IMR-90 (cell line): ENCODE measurements around the gene CEP20. TPM values are rescaled to one million over a fixed set of nuclear protein-coding genes. Genes with fewer than 3 reads are reported as not detected.

Source experiments
- ATAC-seq: fragments of 200-7000 bp; cut with Tn5 transposase; 2 replicates; pipeline ENCODE4 v1.9.1; 2020; ENCODE audit warnings: low read depth, mild to moderate bottlenecking, moderate library complexity
- BruUV-seq: library from RNA; stranded (reverse); fragments of 400-500 nt; replicated peaks from 2 replicates; lab custom pipeline; 2021; lab: Mats Ljungman, UMichigan
- CTCF ChIA-PET: fragments of 300-600 bp; formaldehyde crosslinking; extraction: SDS; loops from one replicate; lab custom pipeline; 2021; ENCODE audit warnings: antibody characterized with exemption; lab: Yijun Ruan, JAX
- POLR2A ChIA-PET: fragments of 300-600 bp; sonication (Branson Sonifier 250); formaldehyde crosslinking; loops from one replicate; lab custom pipeline; 2022; ENCODE audit warnings: antibody characterized with exemption; ENCODE audit not compliant: unreplicated experiment; lab: Charles Lee
- DNase-seq: peaks from one replicate; pipeline ENCODE4 v3.0.0; 2013
- H2AFZ ChIP-seq: replicated peaks from 2 replicates; pipeline ENCODE3; 2013; ENCODE audit warnings: low read length, mild to moderate bottlenecking; ENCODE audit not compliant: poor library complexity
- H2AK5ac ChIP-seq: 2 replicates; pipeline ENCODE4 v1.6.1; 2013; ENCODE audit warnings: low read depth, low read length, inconsistent platforms
- H2AK9ac ChIP-seq: replicated peaks from 2 replicates; pipeline ENCODE3; 2013; ENCODE audit warnings: mild to moderate bottlenecking, low read depth, low read length, moderate library complexity; ENCODE audit not compliant: poor library complexity
- H2BK120ac ChIP-seq: 2 replicates; pipeline ENCODE4 v1.6.1; 2013; ENCODE audit warnings: low read depth, low read length, inconsistent platforms
- H2BK15ac ChIP-seq: 3 replicates; pipeline ENCODE4 v1.6.1; 2013; ENCODE audit warnings: low read depth, low read length, inconsistent platforms
- H2BK20ac ChIP-seq: 2 replicates; pipeline ENCODE4 v1.6.1; 2013; ENCODE audit warnings: low read depth, mild to moderate bottlenecking, inconsistent platforms, low read length, moderate library complexity
- H2BK5ac ChIP-seq: 2 replicates; pipeline ENCODE4 v1.6.1; 2013; ENCODE audit warnings: mild to moderate bottlenecking, low read depth, low read length, inconsistent platforms; ENCODE audit not compliant: poor library complexity, severe bottlenecking
- H3K14ac ChIP-seq: replicated peaks from 2 replicates; pipeline ENCODE4 v1.6.1; 2013; ENCODE audit warnings: low read depth, low read length, inconsistent platforms
- H3K18ac ChIP-seq: 2 replicates; pipeline ENCODE4 v1.6.1; 2013; ENCODE audit warnings: low read depth, low read length, control low read depth
- H3K23ac ChIP-seq: 2 replicates; pipeline ENCODE4 v1.6.1; 2013; ENCODE audit warnings: low read depth, low read length, inconsistent platforms
- H3K27ac ChIP-seq: 2 replicates; pipeline ENCODE4 v1.5.1; 2013; ENCODE audit warnings: mild to moderate bottlenecking, control low read depth, low read length; ENCODE audit not compliant: insufficient read depth
- H3K27me3 ChIP-seq: 2 replicates; pipeline ENCODE4 v1.6.1; 2013; ENCODE audit warnings: low read length; ENCODE audit not compliant: control insufficient read depth, insufficient read depth
- H3K36me3 ChIP-seq: 2 replicates; pipeline ENCODE4 v1.6.1; 2013; ENCODE audit warnings: low read length, mixed read lengths; ENCODE audit not compliant: control insufficient read depth, insufficient read depth
- H3K4ac ChIP-seq: 2 replicates; pipeline ENCODE4 v1.6.1; 2013; ENCODE audit warnings: low read depth, low read length, inconsistent platforms
- H3K4me1 ChIP-seq: 2 replicates; pipeline ENCODE4 v1.6.1; 2013; ENCODE audit warnings: low read length, mixed read lengths; ENCODE audit not compliant: control insufficient read depth, insufficient read depth
- H3K4me2 ChIP-seq: 2 replicates; pipeline ENCODE4 v1.6.1; 2013; ENCODE audit warnings: low read depth, mild to moderate bottlenecking, control low read depth, low read length, moderate library complexity
- H3K4me3 ChIP-seq: 2 replicates; pipeline ENCODE4 v1.5.1; 2013; ENCODE audit warnings: low read depth, mild to moderate bottlenecking, control low read depth, low read length, moderate library complexity; ENCODE audit not compliant: insufficient read depth
- H3K56ac ChIP-seq: 2 replicates; pipeline ENCODE4 v1.6.1; 2013; ENCODE audit warnings: low read length, inconsistent platforms; ENCODE audit not compliant: insufficient read depth; ENCODE audit errors: extremely low read depth
- H3K79me1 ChIP-seq, 2 experiments: 2 replicates each; pipeline ENCODE4 v1.6.1; 2013; ENCODE audit warnings: low read length in 2 of 2, inconsistent platforms in 1 of 2, low read depth in 1 of 2
- H3K9ac ChIP-seq: 2 replicates; pipeline ENCODE4 v1.6.1; 2013; ENCODE audit warnings: low read depth, low read length, control low read depth
- H3K9me1 ChIP-seq: 2 replicates; pipeline ENCODE4 v1.6.1; 2013; ENCODE audit warnings: low read length, inconsistent platforms; ENCODE audit not compliant: insufficient read depth
- H3K9me3 ChIP-seq: 2 replicates; pipeline ENCODE4 v1.6.1; 2013; ENCODE audit warnings: low read length; ENCODE audit not compliant: control insufficient read depth, insufficient read depth
- H4K20me1 ChIP-seq: 2 replicates; pipeline ENCODE4 v1.6.1; 2013; ENCODE audit warnings: low read length, inconsistent platforms; ENCODE audit not compliant: insufficient read depth
- H4K5ac ChIP-seq: 2 replicates; pipeline ENCODE4 v1.6.1; 2013; ENCODE audit warnings: mild to moderate bottlenecking, low read depth, low read length, control low read depth
- H4K8ac ChIP-seq, 2 experiments: 2 replicates each; pipeline ENCODE4 v1.6.1; 2013; ENCODE audit warnings: low read depth in 2 of 2, low read length in 2 of 2, control low read depth in 1 of 2, inconsistent platforms in 1 of 2
- H4K91ac ChIP-seq: 2 replicates; pipeline ENCODE4 v1.6.1; 2013; ENCODE audit warnings: low read depth, low read length, inconsistent platforms; ENCODE audit not compliant: insufficient read depth
- MAZ ChIP-seq: IDR thresholded peaks from 2 replicates; pipeline ENCODE4 v1.6.1; 2012; ENCODE audit warnings: low read depth, mild to moderate bottlenecking, low read length, improper control_type of control experiment, moderate library complexity, borderline replicate concordance
- RFX5 ChIP-seq: IDR thresholded peaks from 2 replicates; pipeline ENCODE4 v1.8.0; 2012; ENCODE audit warnings: low read depth, mild to moderate bottlenecking, low read length, moderate library complexity
- WGBS, 2 experiments: methylation state at CpG; one replicate each; pipeline versions ENCODE4 v1.1.5 to v1.1.7; 2013; ENCODE audit warnings: missing lambda C conversion rate in 2 of 2; ENCODE audit not compliant: insufficient read length in 1 of 2; ENCODE audit errors: extremely low coverage in 2 of 2; 5-methylcytosine and 5-hydroxymethylcytosine counted together
- dilution Hi-C: fragments of 300-500 bp; cut with HindIII; formaldehyde crosslinking; loops from one replicate; pipeline ENCODE4 v1.14.3; 2018; ENCODE audit warnings: low sequenced_read_pairs; ENCODE audit not compliant: unreplicated experiment
- in situ Hi-C: fragments of 300-500 bp; cut with MboI; formaldehyde crosslinking; loops from 3 replicates; pipeline ENCODE4 v1.14.3; 2019; ENCODE audit warnings: low sequenced_read_pairs, inconsistent platforms, mixed read lengths
- intact Hi-C: fragments of 100-400 bp; cut with micrococcal nuclease; formaldehyde crosslinking; loops from 2 replicates; pipeline ENCODE4 v1.10.0; 2022
- polyA plus RNA-seq, 3 experiments: library from polyadenylated mRNA; depleted of rRNA; stranded (reverse); fragments of >200 nt; gene quantifications; 2 replicates each; pipeline ENCODE4 v1.2.3, GENCODE V29; 2012; ENCODE audit warnings: low replicate concordance in 1 of 3
- total RNA-seq: library from RNA; depleted of rRNA; stranded (reverse); fragments of >200 nt; gene quantifications from 2 replicates; pipeline ENCODE4 v1.2.3, GENCODE V29; 2012
- TF ChIP-seq, protein P1 (sequence below): fragments of 150-350 bp; IDR thresholded peaks from 2 replicates; pipeline ENCODE4 v1.6.1; 2017; ENCODE audit warnings: mild to moderate bottlenecking, antibody characterized with exemption, low read length, low read depth

CEP20 gene
- total and polyA plus RNA-seq, 2 of the 4 experiments (the other 2 are of a cell fraction): 28.8 to 40.1 TPM

DNA sequence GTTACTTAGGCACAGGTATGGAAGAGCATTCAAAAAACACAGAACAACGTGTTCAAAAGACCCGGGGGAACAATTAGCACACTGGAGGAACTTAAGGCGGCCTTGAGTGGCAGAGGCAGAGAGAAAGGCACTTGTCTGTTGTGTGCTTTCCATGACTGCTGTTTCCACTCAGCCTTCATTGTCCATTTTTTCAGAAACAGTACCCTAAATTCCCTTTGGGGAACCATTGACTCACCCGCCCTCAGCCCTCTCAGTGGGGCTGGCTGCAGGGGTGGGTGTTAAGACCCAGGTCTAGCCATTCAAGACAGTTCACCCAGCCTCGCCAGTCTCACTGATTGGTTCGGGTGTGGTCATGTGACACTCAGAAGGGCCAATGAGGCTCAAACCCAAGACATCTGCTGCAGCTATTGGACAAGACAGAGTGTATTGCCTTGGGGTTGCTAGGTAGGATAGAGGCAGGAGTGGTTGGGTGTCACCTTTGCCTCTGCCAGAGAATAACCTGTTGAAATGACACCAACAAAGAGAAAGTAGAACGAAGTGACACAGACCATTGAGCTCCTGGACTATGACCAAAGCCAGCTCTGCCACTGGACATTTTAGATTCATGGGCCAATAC lies 19.6 kb upstream of the CEP20 start:
- H3K23ac ChIP-seq: no peak overlapping the region
- H3K4me1 ChIP-seq: no peaks in the 10 kb centered on the region
- dilution Hi-C loops (no loop called here), in situ Hi-C loops (no loop called here), intact Hi-C loops (no loop called here)
- CTCF ChIA-PET: no interaction called here
- no peak overlapping the region for H3K27ac ChIP-seq
- no peaks in the 10 kb centered on the region for H3K27me3 ChIP-seq
- H3K9me3 ChIP-seq: no peaks in the 10 kb centered on the region
- TF ChIP-seq RFX5: peak; percentile 89
- TF ChIP-seq, protein P1, sequence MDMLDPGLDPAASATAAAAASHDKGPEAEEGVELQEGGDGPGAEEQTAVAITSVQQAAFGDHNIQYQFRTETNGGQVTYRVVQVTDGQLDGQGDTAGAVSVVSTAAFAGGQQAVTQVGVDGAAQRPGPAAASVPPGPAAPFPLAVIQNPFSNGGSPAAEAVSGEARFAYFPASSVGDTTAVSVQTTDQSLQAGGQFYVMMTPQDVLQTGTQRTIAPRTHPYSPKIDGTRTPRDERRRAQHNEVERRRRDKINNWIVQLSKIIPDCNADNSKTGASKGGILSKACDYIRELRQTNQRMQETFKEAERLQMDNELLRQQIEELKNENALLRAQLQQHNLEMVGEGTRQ: peak; percentile 45; the same call in 1 of the 2 replicates
- TF ChIP-seq MAZ: no peak
- no peaks in the 10 kb centered on the region for H4K20me1 ChIP-seq
- no peak overlapping the region for H2BK120ac ChIP-seq
- ATAC-seq (no peak), DNase-seq (peak; percentile 11)
- H2AK9ac ChIP-seq: peak overlapping the region; percentile 29
- no peak overlapping the region for H3K4ac ChIP-seq
- POLR2A ChIA-PET: no interaction called here
- no peak overlapping the region for H3K4me2 ChIP-seq
- no TSS peak for BruUV-seq
- H3K9me1 ChIP-seq: peaks cover 5% of the 10 kb centered on the region; the same call in 1 of the 2 replicates
- H2AK5ac ChIP-seq: no peak overlapping the region
- H3K14ac ChIP-seq: no peak overlapping the region
- H3K9ac ChIP-seq: no peak overlapping the region
- WGBS, 2 experiments: 73% methylated on average over 2 of the region's 7 CpGs; no CpG with 5 or more reads in 1 of the 2 experiments
- no peak overlapping the region for H4K5ac ChIP-seq
- no peak overlapping the region for H2BK20ac ChIP-seq
- no peak overlapping the region for H4K8ac ChIP-seq
- no peak overlapping the region for H3K56ac ChIP-seq
- no peaks in the 10 kb centered on the region for H3K36me3 ChIP-seq
- no peak overlapping the region for H4K91ac ChIP-seq
- H3K4me3 ChIP-seq: no peak overlapping the region
- no peak overlapping the region for H2BK15ac ChIP-seq
- no peak overlapping the region for H2BK5ac ChIP-seq
- H2AFZ ChIP-seq: no peak overlapping the region
- H3K79me1 ChIP-seq: no peaks in the 10 kb centered on the region
- no peak overlapping the region for H3K18ac ChIP-seq
